ENCODE data around the gene SMARCB1. TPM values are rescaled to one million over a fixed set of nuclear protein-coding genes. Genes with fewer than 3 reads are reported as not detected.

SMARCB1 gene
- total and polyA plus RNA-seq, 2 experiments from 2014 or later, result 114 to 132 TPM

DNA sequence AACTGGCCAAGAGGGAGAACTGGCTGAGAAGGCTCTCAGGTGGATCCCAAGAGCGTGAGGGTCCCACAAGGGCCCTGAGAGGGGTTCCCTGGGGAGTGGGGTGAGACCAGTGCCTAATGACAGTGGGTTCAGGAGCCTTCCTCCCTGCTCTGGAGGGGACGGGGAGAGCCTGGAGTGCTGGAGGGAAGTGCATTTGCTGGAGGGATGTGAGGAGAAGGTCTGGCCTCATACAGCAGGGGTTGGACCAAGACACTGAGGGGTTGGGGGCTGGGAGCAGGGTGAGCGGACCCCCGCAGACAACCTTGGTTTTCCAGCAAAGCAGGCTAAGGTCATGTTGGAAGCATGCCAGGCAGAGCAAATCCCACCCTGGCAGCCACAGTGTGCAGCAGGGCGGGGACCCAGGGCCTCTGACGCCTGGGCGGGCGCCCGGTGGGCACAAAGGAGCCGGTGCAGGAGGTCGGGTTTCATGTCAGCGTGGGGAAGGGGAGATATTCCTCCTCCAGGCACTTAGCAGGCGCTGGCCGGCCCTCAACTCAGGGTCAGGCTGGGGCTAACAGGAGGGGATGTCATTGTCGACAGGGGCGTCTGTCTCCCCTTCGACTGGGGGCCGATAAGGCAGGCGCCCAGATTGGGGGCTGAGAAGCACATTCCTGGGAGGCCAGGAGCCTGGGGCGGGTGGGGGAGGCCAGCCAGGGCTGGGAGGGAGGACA is 55.1 kb downstream of the SMARCB1 start:
- DNase-seq (ENCODE audit: low spot score), result peak; percentile 34
- Mint-ChIP-seq H3K36me3 (ENCODE audit: low read depth) (no peaks in the 10 kb centered on the region; the same call in 2 of the 3 replicates), H3K4me3 (no peak overlapping the region), H3K9me3 (peaks cover 3% of the 10 kb centered on the region; the same call in 1 of the 3 replicates), H3K4me1 (peaks cover 34% of the 10 kb centered on the region), H3K27me3 (ENCODE audit: insufficient read depth, low read depth, poor library complexity) (peaks cover 34% of the 10 kb centered on the region), H3K27ac (no peak overlapping the region)
- H3K79me2 ChIP-seq (replicated peaks; ENCODE audit: insufficient read depth), result no peaks in the 10 kb centered on the region
- peak overlapping the region; percentile 56 for H2AFZ ChIP-seq
- no peak for TF ChIP-seq CREB1 (CRISPR knock-in tag; IDR thresholded peaks at IDR 0.05; ENCODE audit: low read depth)
- no peak for TF ChIP-seq STAT1 (IDR thresholded peaks at IDR 0.05; ENCODE audit: unreplicated experiment)
- no peak for TF ChIP-seq ZNF331 (CRISPR knock-in tag; IDR thresholded peaks at IDR 0.05; ENCODE audit: low read depth)
- TF ChIP-seq, protein P1, sequence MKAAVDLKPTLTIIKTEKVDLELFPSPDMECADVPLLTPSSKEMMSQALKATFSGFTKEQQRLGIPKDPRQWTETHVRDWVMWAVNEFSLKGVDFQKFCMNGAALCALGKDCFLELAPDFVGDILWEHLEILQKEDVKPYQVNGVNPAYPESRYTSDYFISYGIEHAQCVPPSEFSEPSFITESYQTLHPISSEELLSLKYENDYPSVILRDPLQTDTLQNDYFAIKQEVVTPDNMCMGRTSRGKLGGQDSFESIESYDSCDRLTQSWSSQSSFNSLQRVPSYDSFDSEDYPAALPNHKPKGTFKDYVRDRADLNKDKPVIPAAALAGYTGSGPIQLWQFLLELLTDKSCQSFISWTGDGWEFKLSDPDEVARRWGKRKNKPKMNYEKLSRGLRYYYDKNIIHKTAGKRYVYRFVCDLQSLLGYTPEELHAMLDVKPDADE (IDR thresholded peaks at IDR 0.05), result no peak
- no peak for TF ChIP-seq NANOG (IDR thresholded peaks at IDR 0.05; ENCODE audit: borderline replicate concordance)
- TF ChIP-seq, protein P2, sequence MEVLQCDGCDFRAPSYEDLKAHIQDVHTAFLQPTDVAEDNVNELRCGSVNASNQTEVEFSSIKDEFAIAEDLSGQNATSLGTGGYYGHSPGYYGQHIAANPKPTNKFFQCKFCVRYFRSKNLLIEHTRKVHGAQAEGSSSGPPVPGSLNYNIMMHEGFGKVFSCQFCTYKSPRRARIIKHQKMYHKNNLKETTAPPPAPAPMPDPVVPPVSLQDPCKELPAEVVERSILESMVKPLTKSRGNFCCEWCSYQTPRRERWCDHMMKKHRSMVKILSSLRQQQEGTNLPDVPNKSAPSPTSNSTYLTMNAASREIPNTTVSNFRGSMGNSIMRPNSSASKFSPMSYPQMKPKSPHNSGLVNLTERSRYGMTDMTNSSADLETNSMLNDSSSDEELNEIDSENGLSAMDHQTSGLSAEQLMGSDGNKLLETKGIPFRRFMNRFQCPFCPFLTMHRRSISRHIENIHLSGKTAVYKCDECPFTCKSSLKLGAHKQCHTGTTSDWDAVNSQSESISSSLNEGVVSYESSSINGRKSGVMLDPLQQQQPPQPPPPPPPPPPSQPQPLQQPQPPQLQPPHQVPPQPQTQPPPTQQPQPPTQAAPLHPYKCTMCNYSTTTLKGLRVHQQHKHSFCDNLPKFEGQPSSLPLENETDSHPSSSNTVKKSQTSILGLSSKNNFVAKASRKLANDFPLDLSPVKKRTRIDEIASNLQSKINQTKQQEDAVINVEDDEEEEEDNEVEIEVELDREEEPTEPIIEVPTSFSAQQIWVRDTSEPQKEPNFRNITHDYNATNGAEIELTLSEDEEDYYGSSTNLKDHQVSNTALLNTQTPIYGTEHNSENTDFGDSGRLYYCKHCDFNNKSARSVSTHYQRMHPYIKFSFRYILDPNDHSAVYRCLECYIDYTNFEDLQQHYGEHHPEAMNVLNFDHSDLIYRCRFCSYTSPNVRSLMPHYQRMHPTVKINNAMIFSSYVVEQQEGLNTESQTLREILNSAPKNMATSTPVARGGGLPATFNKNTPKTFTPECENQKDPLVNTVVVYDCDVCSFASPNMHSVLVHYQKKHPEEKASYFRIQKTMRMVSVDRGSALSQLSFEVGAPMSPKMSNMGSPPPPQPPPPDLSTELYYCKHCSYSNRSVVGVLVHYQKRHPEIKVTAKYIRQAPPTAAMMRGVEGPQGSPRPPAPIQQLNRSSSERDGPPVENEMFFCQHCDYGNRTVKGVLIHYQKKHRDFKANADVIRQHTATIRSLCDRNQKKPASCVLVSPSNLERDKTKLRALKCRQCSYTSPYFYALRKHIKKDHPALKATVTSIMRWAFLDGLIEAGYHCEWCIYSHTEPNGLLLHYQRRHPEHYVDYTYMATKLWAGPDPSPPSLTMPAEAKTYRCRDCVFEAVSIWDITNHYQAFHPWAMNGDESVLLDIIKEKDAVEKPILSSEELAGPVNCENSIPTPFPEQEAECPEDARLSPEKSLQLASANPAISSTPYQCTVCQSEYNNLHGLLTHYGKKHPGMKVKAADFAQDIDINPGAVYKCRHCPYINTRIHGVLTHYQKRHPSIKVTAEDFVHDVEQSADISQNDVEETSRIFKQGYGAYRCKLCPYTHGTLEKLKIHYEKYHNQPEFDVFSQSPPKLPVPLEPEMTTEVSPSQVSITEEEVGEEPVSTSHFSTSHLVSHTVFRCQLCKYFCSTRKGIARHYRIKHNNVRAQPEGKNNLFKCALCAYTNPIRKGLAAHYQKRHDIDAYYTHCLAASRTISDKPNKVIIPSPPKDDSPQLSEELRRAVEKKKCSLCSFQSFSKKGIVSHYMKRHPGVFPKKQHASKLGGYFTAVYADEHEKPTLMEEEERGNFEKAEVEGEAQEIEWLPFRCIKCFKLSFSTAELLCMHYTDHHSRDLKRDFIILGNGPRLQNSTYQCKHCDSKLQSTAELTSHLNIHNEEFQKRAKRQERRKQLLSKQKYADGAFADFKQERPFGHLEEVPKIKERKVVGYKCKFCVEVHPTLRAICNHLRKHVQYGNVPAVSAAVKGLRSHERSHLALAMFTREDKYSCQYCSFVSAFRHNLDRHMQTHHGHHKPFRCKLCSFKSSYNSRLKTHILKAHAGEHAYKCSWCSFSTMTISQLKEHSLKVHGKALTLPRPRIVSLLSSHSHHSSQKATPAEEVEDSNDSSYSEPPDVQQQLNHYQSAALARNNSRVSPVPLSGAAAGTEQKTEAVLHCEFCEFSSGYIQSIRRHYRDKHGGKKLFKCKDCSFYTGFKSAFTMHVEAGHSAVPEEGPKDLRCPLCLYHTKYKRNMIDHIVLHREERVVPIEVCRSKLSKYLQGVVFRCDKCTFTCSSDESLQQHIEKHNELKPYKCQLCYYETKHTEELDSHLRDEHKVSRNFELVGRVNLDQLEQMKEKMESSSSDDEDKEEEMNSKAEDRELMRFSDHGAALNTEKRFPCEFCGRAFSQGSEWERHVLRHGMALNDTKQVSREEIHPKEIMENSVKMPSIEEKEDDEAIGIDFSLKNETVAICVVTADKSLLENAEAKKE (CRISPR knock-in tag; IDR thresholded peaks at IDR 0.05), result no peak
- TF ChIP-seq, protein P3, sequence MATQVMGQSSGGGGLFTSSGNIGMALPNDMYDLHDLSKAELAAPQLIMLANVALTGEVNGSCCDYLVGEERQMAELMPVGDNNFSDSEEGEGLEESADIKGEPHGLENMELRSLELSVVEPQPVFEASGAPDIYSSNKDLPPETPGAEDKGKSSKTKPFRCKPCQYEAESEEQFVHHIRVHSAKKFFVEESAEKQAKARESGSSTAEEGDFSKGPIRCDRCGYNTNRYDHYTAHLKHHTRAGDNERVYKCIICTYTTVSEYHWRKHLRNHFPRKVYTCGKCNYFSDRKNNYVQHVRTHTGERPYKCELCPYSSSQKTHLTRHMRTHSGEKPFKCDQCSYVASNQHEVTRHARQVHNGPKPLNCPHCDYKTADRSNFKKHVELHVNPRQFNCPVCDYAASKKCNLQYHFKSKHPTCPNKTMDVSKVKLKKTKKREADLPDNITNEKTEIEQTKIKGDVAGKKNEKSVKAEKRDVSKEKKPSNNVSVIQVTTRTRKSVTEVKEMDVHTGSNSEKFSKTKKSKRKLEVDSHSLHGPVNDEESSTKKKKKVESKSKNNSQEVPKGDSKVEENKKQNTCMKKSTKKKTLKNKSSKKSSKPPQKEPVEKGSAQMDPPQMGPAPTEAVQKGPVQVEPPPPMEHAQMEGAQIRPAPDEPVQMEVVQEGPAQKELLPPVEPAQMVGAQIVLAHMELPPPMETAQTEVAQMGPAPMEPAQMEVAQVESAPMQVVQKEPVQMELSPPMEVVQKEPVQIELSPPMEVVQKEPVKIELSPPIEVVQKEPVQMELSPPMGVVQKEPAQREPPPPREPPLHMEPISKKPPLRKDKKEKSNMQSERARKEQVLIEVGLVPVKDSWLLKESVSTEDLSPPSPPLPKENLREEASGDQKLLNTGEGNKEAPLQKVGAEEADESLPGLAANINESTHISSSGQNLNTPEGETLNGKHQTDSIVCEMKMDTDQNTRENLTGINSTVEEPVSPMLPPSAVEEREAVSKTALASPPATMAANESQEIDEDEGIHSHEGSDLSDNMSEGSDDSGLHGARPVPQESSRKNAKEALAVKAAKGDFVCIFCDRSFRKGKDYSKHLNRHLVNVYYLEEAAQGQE (IDR thresholded peaks at IDR 0.05; ENCODE audit: unreplicated experiment), result no peak
- TF ChIP-seq ZNF114 (CRISPR knock-in tag; IDR thresholded peaks at IDR 0.05), result no peak
- TF ChIP-seq, protein P4, sequence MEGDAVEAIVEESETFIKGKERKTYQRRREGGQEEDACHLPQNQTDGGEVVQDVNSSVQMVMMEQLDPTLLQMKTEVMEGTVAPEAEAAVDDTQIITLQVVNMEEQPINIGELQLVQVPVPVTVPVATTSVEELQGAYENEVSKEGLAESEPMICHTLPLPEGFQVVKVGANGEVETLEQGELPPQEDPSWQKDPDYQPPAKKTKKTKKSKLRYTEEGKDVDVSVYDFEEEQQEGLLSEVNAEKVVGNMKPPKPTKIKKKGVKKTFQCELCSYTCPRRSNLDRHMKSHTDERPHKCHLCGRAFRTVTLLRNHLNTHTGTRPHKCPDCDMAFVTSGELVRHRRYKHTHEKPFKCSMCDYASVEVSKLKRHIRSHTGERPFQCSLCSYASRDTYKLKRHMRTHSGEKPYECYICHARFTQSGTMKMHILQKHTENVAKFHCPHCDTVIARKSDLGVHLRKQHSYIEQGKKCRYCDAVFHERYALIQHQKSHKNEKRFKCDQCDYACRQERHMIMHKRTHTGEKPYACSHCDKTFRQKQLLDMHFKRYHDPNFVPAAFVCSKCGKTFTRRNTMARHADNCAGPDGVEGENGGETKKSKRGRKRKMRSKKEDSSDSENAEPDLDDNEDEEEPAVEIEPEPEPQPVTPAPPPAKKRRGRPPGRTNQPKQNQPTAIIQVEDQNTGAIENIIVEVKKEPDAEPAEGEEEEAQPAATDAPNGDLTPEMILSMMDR (conservative IDR thresholded peaks at IDR 0.05; ENCODE audit: low read depth in 2 of 2), result no peak
- TF ChIP-seq EZH2phosphoT487 (IDR thresholded peaks at IDR 0.05; ENCODE audit: unreplicated experiment), result no peak
- no peak for TF ChIP-seq POLR2AphosphoS5 (IDR thresholded peaks at IDR 0.05; ENCODE audit: low read depth)
- TF ChIP-seq JUNB (IDR thresholded peaks at IDR 0.05; ENCODE audit: unreplicated experiment), result no peak
- no peak for TF ChIP-seq EZH2 (IDR thresholded peaks at IDR 0.05; ENCODE audit: low read depth, unreplicated experiment)
- no peak overlapping the region; the same call in 1 of the 2 replicates for H3K4me2 ChIP-seq
- H3K27ac ChIP-seq (ENCODE audit: low read depth), result no peak overlapping the region
- H4K20me1 ChIP-seq (replicated peaks; ENCODE audit: insufficient read depth), result 0 out of 2 replicates have a peak, but pooled peaks cover 5% of the 10 kb centered on the region
- no peak overlapping the region for H3K4me3 ChIP-seq
- peaks cover 11% of the 10 kb centered on the region; the same call in 1 of the 2 replicates for H3F3A ChIP-seq (replicated peaks; ENCODE audit: low read depth)
- no peaks in the 10 kb centered on the region for H3K27me3 ChIP-seq (ENCODE audit: insufficient read depth)
- H3K36me3 ChIP-seq (ENCODE audit: insufficient read depth), result no peaks in the 10 kb centered on the region
- no peaks in the 10 kb centered on the region for H3K9me2 ChIP-seq (ENCODE audit: insufficient read depth)
- H3K4me1 ChIP-seq (ENCODE audit: insufficient read depth), result peaks cover 22% of the 10 kb centered on the region; the same call in 1 of the 2 replicates
- ATAC-seq, result no peak

Data from GM23338 (cell line).